GM12878 (cell line): ENCODE measurements around the gene RAD51B. TPM values are rescaled to one million over a fixed set of nuclear protein-coding genes. Genes with fewer than 3 reads are reported as not detected.
A peak's percentile ranks its signal among the peaks of the same experiment; 100 is the strongest.

Experiments used
- ATAC-seq: fragments of 200-7000 bp; cut with Tn5 transposase; 3 replicates; pipeline ENCODE4 v1.9.1; 2020; ENCODE audit warnings: mild to moderate bottlenecking, moderate library complexity
- BruUV-seq: library from RNA; stranded (reverse); fragments of 400-500 nt; replicated peaks from 2 replicates; lab custom pipeline; 2021; lab: Mats Ljungman, UMichigan
- CTCF ChIA-PET: fragments of 300-600 bp; sonication (Branson Sonifier 250); formaldehyde crosslinking; extraction: SDS; loops from one replicate; lab custom pipeline; 2021; ENCODE audit warnings: inconsistent platforms; lab: Yijun Ruan, JAX
- POLR2A ChIA-PET: fragments of 350-600 bp; formaldehyde crosslinking; extraction: SDS; loops from one replicate; lab custom pipeline; 2021; ENCODE audit warnings: inconsistent platforms; lab: Charles Lee
- RAD21 ChIA-PET: fragments of 300-600 bp; sonication (Branson Sonifier 250); formaldehyde crosslinking; loops from one replicate; lab custom pipeline; 2023; ENCODE audit warnings: antibody characterized with exemption; ENCODE audit not compliant: unreplicated experiment; lab: Charles Lee
- SMC1A ChIA-PET: fragments of 300-600 bp; sonication (Branson Sonifier 250); formaldehyde crosslinking; loops from one replicate; lab custom pipeline; 2023; ENCODE audit not compliant: unreplicated experiment, uncharacterized antibody; lab: Charles Lee
- DNase-seq: peaks from one replicate; pipeline ENCODE4 v3.0.0-alpha.2; 2011; ENCODE audit warnings: low read depth, low spot score
- FAIRE-seq: peaks from 3 replicates; lab custom pipeline; 2011; peaks lifted over from hg19 to GRCh38; lab: Jason Lieb, UNC
- H2AFZ ChIP-seq: 2 replicates; pipeline ENCODE4 v1.6.0; 2011; ENCODE audit warnings: low read depth, low read length, control low read depth; ENCODE audit not compliant: control insufficient read depth
- H3K27ac ChIP-seq: 2 replicates; pipeline ENCODE4 v1.5.1; 2011; ENCODE audit warnings: control low read depth; ENCODE audit not compliant: control insufficient read depth, insufficient read depth
- H3K27me3 ChIP-seq, 2 experiments: replicated peaks in 1 of 2; 2 replicates each; pipeline versions ENCODE4 v1.6.0 to v1.6.1; 2011; ENCODE audit warnings: low read length in 1 of 2; ENCODE audit not compliant: control insufficient read depth in 2 of 2, insufficient read depth in 2 of 2
- H3K36me3 ChIP-seq, 2 experiments: 2 replicates each; pipeline ENCODE4 v1.5.1; 2011; ENCODE audit warnings: low read length in 1 of 2; ENCODE audit not compliant: control insufficient read depth in 2 of 2, insufficient read depth in 2 of 2
- H3K4me1 ChIP-seq: 2 replicates; pipeline ENCODE4 v1.6.1; 2011; ENCODE audit warnings: mild to moderate bottlenecking, low read length, moderate library complexity, mixed read lengths; ENCODE audit not compliant: control insufficient read depth, insufficient read depth
- H3K4me2 ChIP-seq: 2 replicates; pipeline ENCODE4 v1.6.0; 2011; ENCODE audit warnings: control low read depth; ENCODE audit not compliant: control insufficient read depth, insufficient read depth
- H3K4me3 ChIP-seq: fragments of 200-600 bp; sonication (generic); 2 replicates; pipeline ENCODE4 v1.5.1; 2016
- H3K79me2 ChIP-seq: 2 replicates; pipeline ENCODE4 v1.6.0; 2011; ENCODE audit warnings: low read length; ENCODE audit not compliant: control insufficient read depth, insufficient read depth
- H3K9ac ChIP-seq: 2 replicates; pipeline ENCODE4 v1.8.0; 2011; ENCODE audit warnings: low read length, control low read depth, mixed read lengths; ENCODE audit not compliant: control insufficient read depth, insufficient read depth
- H3K9me3 ChIP-seq: replicated peaks from 3 replicates; pipeline ENCODE4 v1.5.1; 2011; ENCODE audit warnings: mild to moderate bottlenecking, low read length; ENCODE audit not compliant: control insufficient read depth, insufficient read depth
- H4K20me1 ChIP-seq: 2 replicates; pipeline ENCODE4 v1.6.0; 2011; ENCODE audit not compliant: control insufficient read depth, insufficient read depth
- BMI1 ChIP-seq: fragments of 450-650 bp; IDR thresholded peaks from 2 replicates; pipeline ENCODE4 v1.6.1; 2016; ENCODE audit warnings: mild to moderate bottlenecking, moderate library complexity, borderline replicate concordance
- CHD4 ChIP-seq: fragments of 200-600 bp; sonication (generic); IDR thresholded peaks from 2 replicates; pipeline ENCODE4 v1.6.1; 2016; ENCODE audit warnings: mild to moderate bottlenecking
- FOXM1 ChIP-seq: IDR thresholded peaks from 2 replicates; pipeline ENCODE4 v1.6.1; 2012; ENCODE audit warnings: low read depth, mild to moderate bottlenecking, inconsistent platforms, low read length, moderate library complexity
- IKZF1 ChIP-seq: fragments of 450-650 bp; conservative IDR thresholded peaks from 2 replicates; pipeline ENCODE4 v1.6.1; 2017; ENCODE audit warnings: antibody characterized with exemption, mild to moderate bottlenecking
- IKZF2 ChIP-seq, 2 experiments: fragments of 450-650 bp; IDR thresholded peaks; 2 replicates each; pipeline ENCODE4 v1.6.1; 2017; ENCODE audit warnings: mild to moderate bottlenecking in 2 of 2, moderate library complexity in 2 of 2
- JUNB ChIP-seq: IDR thresholded peaks from 2 replicates; pipeline ENCODE4 v1.6.1; 2016; ENCODE audit warnings: antibody characterized with exemption, mild to moderate bottlenecking
- RBBP5 ChIP-seq: fragments of 200-600 bp; sonication (generic); conservative IDR thresholded peaks from 2 replicates; pipeline ENCODE4 v1.6.1; 2016
- RUNX3 ChIP-seq: IDR thresholded peaks from 2 replicates; pipeline ENCODE4 v1.6.1; 2012; ENCODE audit warnings: low read length, inconsistent platforms
- SKIL ChIP-seq: fragments of 450-650 bp; IDR thresholded peaks from 2 replicates; pipeline ENCODE4 v1.6.1; 2017; ENCODE audit warnings: mild to moderate bottlenecking, low read depth, inconsistent platforms; ENCODE audit not compliant: poor library complexity, severe bottlenecking
- SMC3 ChIP-seq: IDR thresholded peaks from 2 replicates; pipeline ENCODE4 v1.6.1; 2011; ENCODE audit warnings: low read length, improper control_type of control experiment, borderline replicate concordance
- SPI1 ChIP-seq: IDR thresholded peaks from 2 replicates; pipeline ENCODE4 v1.6.1; 2011; ENCODE audit warnings: low read depth, mild to moderate bottlenecking, low read length, moderate library complexity, borderline replicate concordance; ENCODE audit not compliant: insufficient read depth
- STAT3 ChIP-seq: IDR thresholded peaks from 2 replicates; pipeline ENCODE4 v1.6.1; 2011; ENCODE audit warnings: low read depth, low read length, improper control_type of control experiment
- TCF12 ChIP-seq: IDR thresholded peaks from 2 replicates; pipeline ENCODE4 v1.6.1; 2011; ENCODE audit warnings: low read depth, mild to moderate bottlenecking, low read length
- WRNIP1 ChIP-seq: IDR thresholded peaks from 2 replicates; pipeline ENCODE4 v1.6.1; 2011; ENCODE audit warnings: low read depth, low read length, improper control_type of control experiment, borderline replicate concordance
- ZNF24 ChIP-seq: fragments of 450-650 bp; IDR thresholded peaks from 2 replicates; pipeline ENCODE4 v1.6.1; 2017; ENCODE audit warnings: antibody characterized with exemption, mild to moderate bottlenecking
- ZNF687 ChIP-seq: fragments of 450-650 bp; IDR thresholded peaks from 2 replicates; pipeline ENCODE4 v1.6.1; 2017; ENCODE audit warnings: mild to moderate bottlenecking, moderate library complexity
- WGBS: methylation state at CpG from one replicate; pipeline ENCODE4 v1.1.6; 2016; ENCODE audit warnings: low lambda C conversion rate; ENCODE audit not compliant: insufficient replicate concordance, insufficient coverage; ENCODE audit errors: missing lambda C conversion rate; 5-methylcytosine and 5-hydroxymethylcytosine counted together
- in situ Hi-C: fragments of 300-500 bp; cut with MboI; formaldehyde crosslinking; loops from 9 replicates; pipeline ENCODE4 v1.14.3; 2018; ENCODE audit warnings: mixed read lengths
- intact Hi-C: fragments of 100-400 bp; cut with micrococcal nuclease; formaldehyde crosslinking; loops from one replicate; pipeline ENCODE4 v1.14.2; 2022; ENCODE audit not compliant: unreplicated experiment
- polyA plus RNA-seq, 11 experiments: library from polyadenylated mRNA; depleted of rRNA in 4 of 11; unstranded in 6 of 11; stranded (reverse) in 5 of 11; fragments of >200 nt; fragmentation: Nextera tagmentation in 4 of 11; fragmentation: Illumina TruSeq in 1 of 11; extraction: Ambion mirVana in 4 of 11; extraction: Trizol in 1 of 11; gene quantifications; 1 replicate in 1 of 11; 2 replicates in 10 of 11; pipeline versions ENCODE4 v1.2.1 to v1.2.3, GENCODE V29; 2011 to 2016; ENCODE audit warnings: inconsistent platforms in 2 of 11, missing spikeins in 2 of 11, low read depth in 1 of 11
- total RNA-seq, 4 experiments: library from RNA; depleted of rRNA in 3 of 4; stranded (reverse); fragments of >200 nt in 3 of 4; fragmentation: Illumina TruSeq in 1 of 4; extraction: Trizol in 1 of 4; gene quantifications; 2 replicates each; pipeline versions ENCODE4 v1.2.1 to v1.2.3, GENCODE V29; 2013 to 2021

RAD51B gene
- total and polyA plus RNA-seq, 10 of the 15 experiments (the other 5 are each of a cell fraction or from before 2014, with no cell fraction given), result 9.8 to 26.8 (median 21.3) TPM

GRCh38 chr14:68308726-68309520, 489.3 kb downstream of the RAD51B start:
- FAIRE-seq (no peak), ATAC-seq (no peak), DNase-seq (no peak)
- H3K4me3 ChIP-seq, result no peak overlapping the region
- H3K27ac ChIP-seq, result peak overlapping the region; percentile 59
- peaks cover 65% of the 10 kb centered on the region for H3K4me1 ChIP-seq
- H3K4me2 ChIP-seq, result 0 out of 2 replicates have a peak overlapping the region, but pooled peaks have one; percentile 15
- H4K20me1 ChIP-seq, result no peaks in the 10 kb centered on the region
- no peaks in the 10 kb centered on the region for H3K27me3 ChIP-seq
- peak overlapping the region; percentile 38 for H2AFZ ChIP-seq
- H3K79me2 ChIP-seq, result no peaks in the 10 kb centered on the region; the same call in 1 of the 2 replicates
- intact Hi-C loops (loop anchor here (5.0 kb wide), 1 partner anchor 42 kb away; no protein-coding TSS in a partner anchor), in situ Hi-C loops (no loop called here)
- no peaks in the 10 kb centered on the region for H3K36me3 ChIP-seq
- SMC1A ChIA-PET, result interaction anchor here (1.0 to 7.9 kb wide), 25 partner anchors 9 to 510 kb away, joined by 3 to 321 read pairs (median 15); no protein-coding TSS in a partner anchor
- H3K9ac ChIP-seq, result no peak overlapping the region
- RAD21 ChIA-PET, result interaction anchor here (0.6 to 13.1 kb wide), 24 partner anchors 8 to 481 kb away, joined by 3 to 343 read pairs (median 6); no protein-coding TSS in a partner anchor
- no TSS peak for BruUV-seq
- POLR2A ChIA-PET, result interaction anchor here (0.6 to 7.8 kb wide), 21 partner anchors 9 to 506 kb away, joined by 3 to 141 read pairs (median 5); partner anchors contain the start of gene ZFP36L1
- CTCF ChIA-PET, result interaction anchor here (0.8 to 5.7 kb wide), 12 partner anchors 14 to 99 kb away, joined by 3 to 73 read pairs (median 5); no protein-coding TSS in a partner anchor
- H3K9me3 ChIP-seq, result no peaks in the 10 kb centered on the region
- WGBS, result 62% methylated on average over 6 of the region's 6 CpGs
- TF ChIP-seq SKIL (peak; percentile 34), IKZF2 (IDR thresholded peaks at IDR 0.05) (peak; percentile 25 to 61; a peak in 3 of 4 replicates), RBBP5 (no peak), IKZF1 (peak; percentile 34; the same call in 1 of the 2 replicates), CHD4 (no peak), JUNB (peak; percentile 18; the same call in 1 of the 2 replicates), ZNF24 (no peak), TCF12 (no peak), STAT3 (no peak), SPI1 (peak; percentile 74), SMC3 (no peak), BMI1 (no peak), WRNIP1 (no peak), RUNX3 (0 out of 2 replicates have a peak, but pooled peaks have one; percentile 15), FOXM1 (peak; percentile 57; the same call in 1 of the 2 replicates), ZNF687 (no peak)
